ENCODE measurements around the gene BCKDK.
A peak's percentile ranks its signal among the peaks of the same experiment; 100 is the strongest.

Gene BCKDK

DNA sequence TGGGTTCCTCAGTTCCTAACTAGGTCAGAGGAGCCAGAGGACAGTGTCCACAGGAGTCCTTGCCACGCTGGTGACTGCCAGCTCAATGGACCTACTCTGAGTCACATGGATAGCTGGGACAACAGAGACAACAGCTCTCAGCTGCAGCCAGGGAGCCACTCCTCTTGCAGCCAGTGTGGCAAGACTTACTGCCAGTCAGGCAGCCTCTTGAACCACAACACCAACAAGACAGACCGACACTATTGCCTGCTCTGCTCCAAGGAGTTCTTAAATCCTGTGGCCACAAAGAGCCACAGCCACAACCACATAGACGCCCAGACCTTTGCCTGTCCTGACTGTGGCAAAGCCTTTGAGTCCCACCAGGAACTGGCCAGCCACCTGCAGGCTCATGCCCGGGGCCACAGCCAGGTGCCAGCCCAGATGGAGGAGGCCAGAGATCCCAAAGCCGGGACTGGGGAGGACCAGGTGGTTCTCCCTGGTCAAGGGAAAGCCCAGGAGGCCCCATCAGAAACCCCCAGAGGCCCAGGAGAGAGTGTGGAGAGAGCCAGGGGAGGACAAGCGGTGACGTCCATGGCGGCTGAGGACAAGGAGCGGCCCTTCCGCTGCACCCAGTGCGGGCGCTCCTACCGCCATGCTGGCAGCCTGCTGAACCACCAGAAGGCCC is 27.3 kb upstream of the BCKDK start:
- no peak for DNase-seq

DNA sequence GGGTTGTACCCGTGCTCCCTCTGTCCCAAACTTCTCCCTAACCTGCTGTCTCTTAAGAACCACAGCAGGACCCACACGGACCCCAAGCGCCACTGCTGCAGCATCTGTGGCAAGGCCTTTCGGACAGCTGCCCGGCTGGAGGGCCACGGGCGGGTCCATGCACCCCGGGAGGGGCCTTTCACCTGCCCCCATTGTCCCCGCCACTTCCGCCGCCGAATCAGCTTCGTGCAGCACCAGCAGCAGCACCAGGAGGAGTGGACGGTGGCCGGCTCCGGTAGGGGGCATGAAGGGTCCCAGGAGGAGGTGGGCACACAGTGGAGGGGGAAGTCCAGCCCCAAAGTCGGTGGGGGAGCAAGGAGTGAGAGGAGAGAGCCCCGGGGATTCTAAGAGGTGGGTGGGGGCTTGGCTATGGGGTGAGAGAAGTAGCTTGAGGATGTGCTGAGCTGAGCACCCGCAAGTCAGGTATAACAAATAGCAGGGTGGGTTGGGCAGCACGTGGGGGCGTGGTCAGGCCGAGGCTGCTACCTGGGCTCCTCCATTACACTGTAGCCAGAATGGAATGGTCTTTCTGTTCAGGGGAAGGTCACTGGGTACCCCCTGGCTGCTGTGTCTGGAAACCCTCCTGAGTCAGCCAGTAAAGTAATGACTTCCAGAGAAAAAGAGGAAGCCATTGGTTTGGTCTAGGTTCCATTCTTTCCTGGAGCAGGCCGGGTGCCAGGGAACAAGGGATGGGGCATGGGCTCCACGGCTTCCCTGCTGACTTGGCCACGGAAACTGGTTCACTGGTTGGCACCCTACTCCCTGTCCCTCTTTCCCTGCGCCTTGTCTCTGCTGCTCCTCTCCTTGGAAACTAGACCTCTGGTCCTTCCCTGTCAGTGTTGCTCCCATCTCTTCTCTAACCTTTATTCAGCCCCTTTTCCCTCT is 26.5 kb upstream of the BCKDK start:
- no peak for DNase-seq

DNA sequence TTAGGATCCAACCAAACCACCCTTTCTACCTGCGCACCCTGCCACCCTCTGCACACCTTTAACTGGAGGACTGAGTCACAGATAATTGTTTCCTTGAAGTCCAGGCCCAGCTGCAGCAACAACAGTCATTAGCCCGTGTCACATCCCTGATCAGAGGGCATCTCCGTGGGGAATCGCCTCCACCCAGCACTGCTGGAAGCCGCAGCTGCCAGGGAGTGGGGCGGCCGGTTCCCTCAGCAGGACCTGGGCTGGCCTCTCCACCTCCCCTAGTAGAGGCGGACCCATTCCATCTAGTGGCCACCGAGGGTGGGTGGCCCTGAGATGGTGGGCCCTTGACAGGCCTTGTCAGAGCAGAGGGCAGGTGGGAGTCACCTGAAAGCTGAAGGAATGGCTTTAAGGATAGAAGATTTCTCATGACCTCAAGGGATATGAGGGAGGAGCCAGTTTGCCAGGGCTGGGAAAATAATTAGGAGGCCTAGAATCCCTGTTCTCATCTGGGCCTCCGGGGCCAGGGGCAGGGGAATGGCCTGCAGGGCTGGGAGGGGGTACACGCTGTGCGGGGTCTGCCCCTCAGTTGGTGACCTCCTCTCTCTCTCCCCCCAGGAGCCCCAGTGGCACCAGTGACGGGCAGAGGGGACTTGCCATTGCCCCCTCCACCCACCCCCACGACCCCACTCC is 25.7 kb upstream of the BCKDK start:
- DNase-seq, result no peak

DNA sequence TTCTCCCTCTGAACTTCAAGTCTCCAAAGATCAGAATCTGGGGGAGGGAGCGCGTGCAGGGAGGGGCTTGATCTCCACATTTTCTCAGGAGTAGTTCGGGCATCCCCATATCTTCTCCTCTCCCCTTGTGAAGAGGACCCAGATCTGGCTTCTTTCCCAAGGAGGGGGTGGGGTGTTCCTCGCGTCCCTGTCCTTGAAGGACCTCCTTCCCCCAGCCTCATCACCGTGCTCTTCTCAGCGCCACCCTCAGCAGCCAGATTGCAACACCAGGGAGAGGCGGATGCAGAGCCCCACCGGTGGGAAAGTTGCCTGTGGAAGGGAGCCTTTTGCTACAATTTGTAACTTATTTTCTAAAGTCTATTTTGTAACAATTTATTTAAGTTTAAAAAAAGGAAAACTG is 25.1 kb upstream of the BCKDK start:
- no peak for DNase-seq

DNA sequence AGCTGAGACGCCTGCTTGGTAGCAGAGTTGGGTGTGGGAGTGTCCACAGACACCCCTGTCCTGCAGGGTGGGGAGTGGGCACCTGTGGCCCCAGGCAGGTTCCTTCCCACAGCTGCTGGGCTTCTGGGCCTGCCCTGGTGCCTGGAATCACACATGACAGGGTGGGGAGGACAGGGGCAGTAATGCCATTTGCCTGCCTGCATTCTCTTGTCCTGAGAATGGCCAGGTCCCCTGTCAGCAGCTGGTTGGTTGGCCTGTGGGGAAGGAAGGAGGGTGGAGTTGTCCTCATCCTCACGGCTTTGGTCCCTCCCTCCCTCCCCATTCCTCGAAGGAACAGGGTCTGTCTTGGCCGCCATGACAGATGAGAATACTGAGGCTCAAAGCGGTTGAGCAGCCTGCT is 24.6 kb upstream of the BCKDK start:
- DNase-seq, result no peak

DNA sequence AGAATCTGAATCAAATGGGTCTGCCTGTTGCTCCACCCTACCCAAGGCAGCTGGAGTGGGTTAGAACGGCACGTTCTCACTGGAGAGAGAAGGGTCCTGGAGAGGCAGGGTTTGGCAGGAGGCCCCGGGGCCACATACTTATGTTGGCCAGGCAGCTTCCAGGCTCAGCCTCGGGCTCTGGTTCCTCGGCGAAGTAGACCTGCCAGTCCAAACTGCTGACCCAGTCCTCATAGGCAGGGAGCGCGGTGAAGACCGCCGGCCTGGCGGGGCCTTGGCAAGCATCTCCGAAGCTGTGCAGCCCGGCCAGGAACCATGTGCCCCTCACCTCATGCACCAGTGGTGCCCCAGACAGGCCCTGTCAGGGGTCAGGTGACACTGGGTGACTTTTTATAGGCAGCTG is 24.2 kb upstream of the BCKDK start:
- DNase-seq, result no peak

DNA sequence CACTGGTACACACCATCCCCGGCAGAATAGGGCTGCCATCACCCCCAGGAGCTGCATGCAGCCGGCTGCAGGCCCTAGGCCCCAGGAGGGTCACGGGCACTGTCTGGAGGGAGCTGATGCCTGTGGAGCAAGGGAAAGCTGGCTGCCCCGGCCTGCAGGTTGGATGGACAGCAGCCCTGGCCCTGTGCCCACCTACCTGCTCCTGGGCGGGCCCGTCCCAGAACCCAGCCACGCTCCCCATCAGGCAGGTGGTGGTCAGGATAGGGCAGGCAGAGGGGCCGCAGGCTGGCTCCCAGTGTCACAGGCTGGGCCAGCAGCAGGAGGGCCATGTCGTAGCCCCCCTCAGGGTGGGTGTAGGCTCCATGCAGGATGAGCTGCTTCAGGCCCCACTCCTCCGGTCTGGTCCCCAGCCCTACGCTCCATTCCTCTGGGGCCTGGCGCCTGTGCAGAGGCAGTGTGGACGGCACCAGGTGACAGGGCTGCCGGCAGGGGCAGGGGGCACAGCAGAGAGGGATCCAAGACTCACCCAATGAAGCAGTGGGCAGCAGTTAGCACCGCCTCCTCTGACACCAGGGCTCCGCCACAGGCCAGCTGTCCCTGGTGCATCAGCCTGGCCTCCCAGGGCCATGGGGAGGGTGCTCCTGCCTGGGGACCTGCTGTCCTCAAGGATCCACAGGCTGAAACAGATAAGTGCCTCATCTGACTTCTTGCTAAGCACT is 23.4 kb upstream of the BCKDK start:
- DNase-seq, result no peak

DNA sequence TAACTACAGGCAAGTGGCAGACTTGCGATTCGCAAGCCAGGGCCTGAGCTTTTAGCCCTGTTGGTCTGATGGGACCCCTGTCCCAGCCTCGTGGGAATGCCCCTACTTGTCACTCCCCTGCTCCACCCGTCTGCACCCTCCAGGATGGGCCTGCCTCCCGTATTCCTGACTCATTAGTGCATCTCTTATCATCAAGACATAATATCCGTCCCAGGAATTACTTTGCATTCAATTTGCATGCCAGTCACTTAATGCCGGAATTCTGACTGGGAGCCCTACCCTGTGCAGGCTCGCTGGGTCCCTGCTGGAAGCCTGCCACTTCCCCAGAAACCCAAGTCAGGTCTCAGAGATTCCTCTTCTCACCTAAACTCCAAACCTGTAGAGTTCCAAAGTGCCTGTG is 22.8 kb upstream of the BCKDK start:
- no peak for DNase-seq

DNA sequence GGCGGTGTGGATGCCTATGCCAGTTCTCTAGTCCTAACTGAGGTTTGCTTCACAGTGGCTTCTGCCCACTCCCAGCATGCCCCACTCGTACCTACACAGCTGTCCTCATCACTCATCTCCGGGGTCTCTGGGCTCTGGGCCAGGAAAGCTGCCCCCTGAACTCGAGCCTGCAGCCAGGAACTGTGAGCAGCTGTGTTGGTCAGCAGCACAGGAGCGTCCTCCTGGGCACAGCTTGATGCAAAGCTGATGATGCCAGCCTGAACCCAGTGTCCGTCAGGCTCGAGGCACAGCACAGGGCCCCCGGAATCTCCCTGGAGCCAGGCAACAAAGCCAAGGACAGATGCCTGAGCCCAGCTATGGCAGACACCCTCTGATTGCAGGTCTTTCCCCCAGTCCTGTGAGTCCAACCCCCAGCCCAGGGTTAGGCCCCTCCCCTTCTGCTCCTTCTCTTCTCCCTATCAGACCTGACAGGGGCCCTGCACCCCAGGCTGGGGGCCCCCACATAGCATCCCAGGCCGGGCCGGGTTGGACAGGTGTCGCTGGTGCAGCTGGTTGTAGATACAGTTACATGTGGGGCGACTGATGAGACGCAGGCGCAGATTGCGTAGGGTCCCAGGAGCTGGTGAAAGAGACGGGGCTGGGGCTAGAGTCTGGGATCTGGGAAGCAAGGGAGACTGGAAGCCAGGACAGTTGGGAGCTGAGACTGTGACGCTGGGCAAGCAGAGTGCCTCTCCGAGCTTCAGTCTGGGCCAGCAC is 22.1 kb upstream of the BCKDK start:
- DNase-seq, result no peak

DNA sequence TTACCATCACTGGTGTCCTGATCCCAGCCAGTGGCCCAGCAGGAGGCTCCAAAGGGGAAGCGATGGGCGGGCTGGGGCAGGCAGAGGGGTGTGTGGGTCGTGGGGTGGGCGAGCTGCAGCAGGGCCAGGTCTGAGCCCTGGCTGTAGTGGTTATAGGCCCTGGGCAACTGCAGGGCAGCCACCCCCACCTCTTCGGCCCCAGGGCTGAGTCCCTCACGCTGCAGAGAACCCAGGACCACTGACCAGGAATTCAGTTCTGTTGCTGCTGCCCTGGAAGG is 21.6 kb upstream of the BCKDK start:
- no peak for DNase-seq

DNA sequence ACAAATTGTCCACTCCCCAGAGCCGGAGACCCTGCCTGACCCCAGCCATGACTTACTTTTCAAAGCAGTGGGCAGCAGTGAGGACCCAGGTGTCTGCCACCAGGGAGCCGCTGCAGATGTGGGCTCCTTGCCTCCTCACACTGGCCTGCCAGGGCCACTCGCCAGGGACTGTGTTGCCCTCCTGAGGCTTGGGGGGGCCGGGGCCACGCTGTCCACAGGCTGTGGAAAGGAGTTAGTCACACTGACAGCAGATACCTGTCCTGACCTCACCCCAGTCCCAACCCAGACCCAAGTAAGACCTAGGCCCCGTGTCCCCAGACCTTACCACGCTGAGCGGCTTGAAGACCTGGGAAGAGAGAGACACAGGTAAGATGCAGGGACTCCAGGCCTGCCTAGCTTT is 20.7 kb upstream of the BCKDK start:
- no peak for DNase-seq

DNA sequence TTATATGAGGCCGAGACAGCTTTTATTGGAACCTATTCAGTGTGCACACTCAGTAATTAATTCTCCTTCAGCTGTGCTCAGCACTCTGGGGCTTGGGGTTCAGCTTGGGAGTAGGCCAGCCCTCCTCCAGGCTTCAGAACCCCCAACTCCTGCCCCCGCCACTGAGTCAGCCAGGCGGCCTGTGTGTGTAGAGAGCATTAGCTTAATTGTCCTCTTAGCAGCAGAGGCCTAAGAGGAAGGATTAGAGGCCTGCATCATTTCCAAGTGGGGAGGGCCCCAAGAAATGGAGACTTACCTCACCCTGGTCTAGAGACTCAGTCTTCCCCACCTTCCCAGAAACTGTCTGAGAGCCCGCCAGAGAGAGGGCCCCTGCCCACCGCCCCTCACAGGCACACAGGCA is 20.2 kb upstream of the BCKDK start:
- no peak for DNase-seq

DNA sequence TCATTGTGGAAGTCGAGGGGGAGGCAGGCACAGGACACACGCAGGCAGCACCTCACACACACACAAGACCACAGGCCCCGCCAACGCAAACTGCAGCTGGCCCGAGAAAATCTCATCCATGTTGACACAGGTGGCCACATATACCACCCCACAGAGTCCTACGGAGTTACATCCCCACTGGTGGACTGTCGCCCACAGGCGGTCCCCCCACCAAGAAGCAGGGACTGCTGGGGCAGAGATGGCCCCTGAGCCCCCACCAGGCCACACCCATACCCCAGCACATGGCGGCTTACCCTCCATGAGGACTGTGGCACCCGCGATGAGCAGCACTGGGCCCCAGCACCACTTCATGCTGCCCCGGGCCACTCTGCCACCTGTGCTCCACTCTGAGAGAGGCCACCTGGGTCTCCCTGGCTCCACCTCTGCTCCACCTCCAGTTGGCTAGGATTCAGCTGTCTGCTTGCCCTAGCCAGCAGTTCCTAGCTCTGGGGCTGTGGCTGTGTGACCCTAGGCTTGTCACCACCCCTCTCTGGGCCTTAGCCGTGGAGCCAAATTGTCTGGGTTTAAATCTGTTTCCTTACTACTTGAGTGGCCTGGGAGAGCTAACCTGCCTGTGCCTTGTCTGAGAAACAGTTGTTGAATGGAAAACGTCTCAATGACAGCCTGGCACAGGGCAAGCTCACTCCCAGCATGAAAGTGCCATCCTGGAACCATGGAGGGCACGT is 19.6 kb upstream of the BCKDK start, which contains the start of gene PRSS53:
PRSS53 (minus strand) TSS at position 485 of the 725 bp plus-strand sequence; CDS start at position 351, 134 bp downstream.
- no peak for DNase-seq

DNA sequence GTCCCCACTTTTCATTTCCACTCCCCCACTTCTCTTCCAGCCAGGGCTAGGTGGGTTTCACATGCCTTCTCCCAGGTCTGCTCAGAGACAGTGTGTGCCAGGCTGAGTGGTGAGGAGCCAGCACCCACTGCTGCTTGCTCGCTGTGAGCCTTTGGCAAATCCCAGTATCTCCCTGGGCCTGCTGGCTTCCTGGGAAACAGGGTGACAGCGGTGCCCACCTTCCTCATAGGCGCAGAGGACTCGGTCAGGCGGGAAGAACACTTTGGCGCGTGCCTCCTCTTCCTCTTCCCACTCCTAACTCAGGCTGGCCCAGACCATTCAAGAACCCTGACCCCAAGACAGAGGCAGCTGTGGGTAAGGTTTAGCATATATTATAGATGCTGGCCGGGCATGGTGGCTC is 19.0 kb upstream of the BCKDK start:
- DNase-seq, result no peak

DNA sequence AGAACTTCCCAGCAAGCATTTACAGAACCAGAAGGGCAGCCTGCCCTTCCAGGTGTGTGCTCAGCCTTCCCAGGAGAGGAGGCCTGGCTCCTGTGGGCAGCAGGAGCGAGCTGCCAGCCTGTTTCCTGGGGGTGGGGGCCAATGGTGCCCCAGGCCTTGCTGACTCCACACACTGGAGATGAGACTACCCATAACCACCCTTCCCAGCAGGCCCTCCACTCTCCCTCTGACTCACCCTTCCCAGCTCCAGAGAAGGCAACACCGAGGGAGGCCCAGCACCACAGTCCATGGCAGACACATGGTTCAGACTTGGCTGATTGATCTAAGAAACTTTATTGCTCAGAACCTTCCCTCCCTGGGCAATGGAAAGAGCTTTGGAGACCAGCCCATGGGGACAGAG is 17.6 kb upstream of the BCKDK start:
- DNase-seq, result no peak

DNA sequence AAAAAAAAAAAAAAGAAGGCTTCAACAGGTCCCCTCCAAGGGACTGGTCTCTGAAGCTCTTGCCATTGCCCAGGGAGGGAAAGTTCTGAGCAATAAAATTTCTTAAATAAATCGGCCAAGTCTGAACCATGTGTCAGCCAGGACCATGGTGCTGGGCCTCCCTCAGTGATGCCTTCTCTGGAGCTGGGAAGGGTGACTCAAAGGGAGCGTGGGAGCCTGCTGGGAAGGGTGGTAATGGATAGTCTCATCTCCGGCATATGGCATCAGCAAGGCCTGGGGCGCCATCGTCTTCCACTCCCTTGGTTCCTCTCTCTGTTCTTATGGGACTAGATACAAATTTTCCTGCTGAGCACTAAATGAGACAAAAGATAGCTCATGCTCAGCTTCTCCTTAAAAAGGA is 15.9 kb upstream of the BCKDK start:
- DNase-seq, result no peak

DNA sequence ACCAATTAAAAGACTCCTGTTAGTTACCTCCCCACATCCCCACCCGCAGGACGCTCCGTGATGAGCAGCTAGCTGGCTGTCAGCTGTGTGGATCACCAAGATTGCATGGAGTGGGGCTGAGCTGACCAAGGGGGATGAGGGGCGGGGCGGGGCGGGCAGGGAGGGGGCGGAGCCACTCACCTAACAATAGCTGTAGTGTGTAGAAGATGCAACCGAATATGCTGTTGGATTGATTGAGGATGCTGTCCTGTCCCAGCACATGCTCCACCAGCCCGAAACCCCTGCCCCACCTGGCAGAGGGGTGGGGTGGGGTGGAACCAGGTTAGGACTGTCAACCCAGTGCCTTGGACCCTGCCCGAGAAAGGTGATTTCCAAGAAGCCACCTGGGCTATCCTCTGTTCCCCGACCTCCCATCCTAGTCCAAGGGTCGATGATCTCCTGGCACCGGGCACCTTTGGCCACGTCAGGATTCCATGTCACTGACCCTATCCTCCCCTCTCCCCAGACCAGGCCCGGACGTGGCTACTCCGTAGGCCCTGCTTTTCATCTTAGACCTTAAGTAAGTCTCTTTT is 15.0 kb upstream of the BCKDK start:
- peak; percentile 69 for DNase-seq

DNA sequence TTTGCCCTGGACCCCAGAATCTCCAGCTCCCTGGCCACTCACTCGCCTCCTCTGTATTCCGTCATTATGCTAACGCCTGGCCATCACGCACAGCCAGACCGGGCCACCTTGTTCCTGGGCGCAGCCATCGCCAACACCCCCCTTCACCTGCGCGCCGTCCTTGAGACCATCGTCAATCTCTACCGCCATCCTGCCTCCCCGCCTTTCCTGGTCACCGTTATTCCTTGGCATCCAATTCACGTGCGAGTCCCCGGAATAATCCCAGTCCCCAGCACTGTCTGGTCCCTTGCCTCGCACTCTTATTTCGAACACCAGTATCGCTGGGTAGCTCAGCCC is 14.1 kb upstream of the BCKDK start:
- DNase-seq, result no peak

DNA sequence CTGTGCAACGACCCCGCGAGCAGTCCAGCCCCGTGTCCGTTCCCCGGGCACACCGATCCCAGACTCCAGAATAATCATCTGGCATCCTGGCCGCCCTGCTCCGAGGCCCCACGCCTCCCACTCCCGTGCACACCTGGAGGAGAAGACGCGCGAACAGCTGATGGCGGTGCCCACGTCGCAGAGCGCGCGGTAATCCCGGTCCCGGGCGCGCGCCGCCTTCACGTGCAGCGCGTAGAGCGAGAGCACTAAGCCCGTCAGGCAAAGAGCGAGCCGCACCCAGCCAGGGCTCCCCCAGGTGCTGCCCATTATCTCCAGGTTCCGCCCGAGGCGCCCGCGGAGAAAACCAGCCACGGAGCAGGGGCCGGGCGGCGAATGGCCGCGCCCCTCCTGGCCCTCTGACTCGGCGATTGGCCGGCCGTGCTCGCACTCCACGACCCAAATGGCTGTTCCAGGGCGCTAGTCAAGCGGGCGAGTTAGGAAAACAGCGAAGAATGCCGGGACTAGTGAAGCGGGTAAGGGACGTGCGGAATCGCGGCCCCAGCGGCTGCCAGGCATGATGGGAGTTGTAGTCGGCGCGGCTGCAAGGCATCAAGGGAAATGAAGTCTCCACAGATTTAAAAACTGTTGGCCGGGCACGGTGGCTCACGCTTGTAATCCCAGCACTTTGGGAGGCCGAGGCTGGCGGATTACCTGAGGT is 13.6 kb upstream of the BCKDK start, which contains the start of gene VKORC1:
VKORC1 (minus strand) TSS at position 374 of the 697 bp plus-strand sequence; CDS start at position 306, 68 bp downstream.
- DNase-seq, result peak; percentile 98

DNA sequence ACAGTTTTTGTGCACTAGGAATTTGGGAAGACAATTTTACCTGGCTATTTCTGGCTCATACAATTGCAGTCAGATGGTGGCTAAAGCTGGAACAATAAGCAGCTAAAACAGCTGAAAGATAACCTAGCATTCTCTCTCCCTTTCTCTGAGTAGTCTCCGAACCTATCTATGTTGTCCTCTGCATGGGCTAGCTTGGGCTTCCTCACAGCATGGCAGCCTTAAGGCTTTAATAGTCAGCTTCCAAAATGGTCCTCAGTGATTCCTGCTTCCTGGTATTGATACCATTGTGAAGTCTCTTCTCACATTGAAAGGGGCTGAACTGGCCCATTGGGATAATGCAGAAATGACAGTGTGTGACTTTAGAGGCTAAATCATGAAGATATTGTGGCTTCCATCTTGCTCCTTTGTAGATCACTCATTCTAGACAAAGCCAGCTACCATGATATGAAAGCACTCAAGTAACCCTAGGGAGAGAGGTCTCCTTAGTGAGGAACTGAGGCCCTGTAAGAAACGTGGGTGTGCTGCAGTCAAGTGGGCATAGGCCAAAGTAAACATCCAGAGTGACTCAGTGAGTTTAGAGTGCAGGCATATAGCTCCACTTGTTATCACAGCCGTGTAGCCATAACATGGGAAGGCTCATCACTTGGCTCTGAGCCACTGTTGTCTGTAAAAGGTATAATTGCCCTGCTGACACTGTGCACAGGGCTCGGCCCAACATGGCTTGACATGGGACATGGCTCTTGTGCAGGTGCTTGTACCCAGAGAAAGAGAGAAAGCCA is 8.1 kb upstream of the BCKDK start:
- no peak for DNase-seq
